Suprapubic skin (tissue), 4 donors: ENCODE measurements around the gene BAHD1. TPM values are rescaled to one million over a fixed set of nuclear protein-coding genes. Genes with fewer than 3 reads are reported as not detected.

Experiments
- DNase-seq, 2 donors: peaks; one replicate each; pipeline ENCODE4 v3.0.0-alpha.2; 2019; ENCODE audit warnings: low spot score in 2 of 2
- H3K27ac ChIP-seq: fragments of 200-600 bp; sonication (generic); one replicate; pipeline ENCODE4 v1.5.1; 2019
- H3K27me3 ChIP-seq: fragments of 200-600 bp; sonication (generic); one replicate; pipeline ENCODE4 v1.5.1; 2019
- H3K36me3 ChIP-seq: fragments of 200-600 bp; sonication (generic); one replicate; pipeline ENCODE4 v1.5.1; 2019
- H3K4me1 ChIP-seq: fragments of 200-600 bp; sonication (generic); one replicate; pipeline ENCODE4 v1.5.1; 2019
- H3K4me3 ChIP-seq: fragments of 200-600 bp; sonication (generic); one replicate; pipeline ENCODE4 v1.5.1; 2019; ENCODE audit warnings: mild to moderate bottlenecking
- H3K9me3 ChIP-seq: fragments of 200-600 bp; sonication (generic); one replicate; pipeline ENCODE4 v1.5.1; 2019
- CTCF ChIP-seq, 2 donors: fragments of 200-600 bp in 1 of 2; fragments of 450-650 bp in 1 of 2; sonication (generic) in 1 of 2; IDR thresholded peaks; one replicate each; pipeline ENCODE4 v1.5.1; 2016 to 2019; ENCODE audit warnings: antibody characterized with exemption in 2 of 2, mild to moderate bottlenecking in 1 of 2, moderate library complexity in 1 of 2
- EP300 ChIP-seq: sonication (generic); formaldehyde crosslinking; IDR thresholded peaks from one replicate; pipeline ENCODE4 v1.6.1; 2017; ENCODE audit warnings: antibody characterized with exemption
- POLR2A ChIP-seq, 2 donors: fragments of 450-650 bp; IDR thresholded peaks; one replicate each; pipeline ENCODE4 v1.6.1; 2017; ENCODE audit warnings: antibody characterized with exemption in 2 of 2, mild to moderate bottlenecking in 2 of 2, moderate library complexity in 2 of 2
- POLR2AphosphoS5 ChIP-seq, 3 donors: sonication (generic); formaldehyde crosslinking; IDR thresholded peaks; one replicate each; pipeline ENCODE4 v1.6.1; 2017; ENCODE audit warnings: antibody characterized with exemption in 3 of 3
- WGBS: methylation state at CpG from one replicate; pipeline ENCODE4 v1.1.5; 2018; 5-methylcytosine and 5-hydroxymethylcytosine counted together
- total RNA-seq, 4 donors: library from RNA; depleted of rRNA; stranded (reverse); fragments of >200 nt; gene quantifications; one replicate each; pipeline ENCODE4 v1.1.0, GENCODE V29; 2016

BAHD1 gene
- total RNA-seq, 4 donors from 2014 or later: 16.8 to 24.6 (median 19.2) TPM

- no peaks in the 10 kb centered on the region for H3K4me1 ChIP-seq
- H3K9me3 ChIP-seq: no peaks in the 10 kb centered on the region
- H3K4me3 ChIP-seq: no peak overlapping the region
- 85% methylated on average over 7 of the region's 7 CpGs for WGBS
- no peak for DNase-seq
- H3K36me3 ChIP-seq: no peaks in the 10 kb centered on the region
- H3K27me3 ChIP-seq: no peaks in the 10 kb centered on the region
- no peak overlapping the region for H3K27ac ChIP-seq
- TF ChIP-seq POLR2A (IDR thresholded peaks at IDR 0.05): no peak
- TF ChIP-seq POLR2AphosphoS5 (IDR thresholded peaks at IDR 0.05): no peak
- no peak for TF ChIP-seq EP300
- TF ChIP-seq CTCF (IDR thresholded peaks at IDR 0.05): no peak
Observed at GRCh38 chr15:40399370-40399769, 41.4 kb upstream of the BAHD1 start.

- no peak within 1 kb of the TSS for H3K27ac ChIP-seq
- H3K27me3 ChIP-seq: no peaks in the 10 kb centered on the region
- peak; percentile 94 to 97 for DNase-seq
- 12% methylated on average over 50 of the region's 54 CpGs for WGBS
- H3K4me1 ChIP-seq: peaks cover 29% of the 10 kb centered on the region
- H3K4me3 ChIP-seq: peak within 1 kb of the TSS; percentile 65
- TF ChIP-seq EP300: no peak
- peak in 1 of 2 donors; percentile 23 for TF ChIP-seq POLR2A (IDR thresholded peaks at IDR 0.05)
- peak in 1 of 3 donors; percentile 40 for TF ChIP-seq POLR2AphosphoS5 (IDR thresholded peaks at IDR 0.05)
- TF ChIP-seq CTCF (IDR thresholded peaks at IDR 0.05): no peak
- H3K36me3 ChIP-seq: peaks cover 4% of the 10 kb centered on the region
- no peaks in the 10 kb centered on the region for H3K9me3 ChIP-seq
Observed at GRCh38 chr15:40405501-40406381, 35.0 kb upstream of the BAHD1 start, which contains the start of gene IVD. TSS of gene IVD (plus strand) at chr15:40405795. CDS start at chr15:40405828, 33 bp downstream.

- Histone ChIP-seq H3K36me3 (peaks cover 19% of the 10 kb centered on the region), H3K4me1 (peaks cover 29% of the 10 kb centered on the region), H3K27me3 (no peaks in the 10 kb centered on the region), H3K27ac (no peak overlapping the region), H3K4me3 (no peak overlapping the region), H3K9me3 (no peaks in the 10 kb centered on the region)
- 82% methylated on average over 8 of the region's 8 CpGs for WGBS
- TF ChIP-seq POLR2AphosphoS5 (IDR thresholded peaks at IDR 0.05): no peak
- no peak for TF ChIP-seq POLR2A (IDR thresholded peaks at IDR 0.05)
- no peak for TF ChIP-seq EP300
- no peak for TF ChIP-seq CTCF (IDR thresholded peaks at IDR 0.05)
- DNase-seq: no peak
Observed at GRCh38 chr15:40407330-40407990, 33.3 kb upstream of the BAHD1 start.

GRCh38 chr15:40409366-40409765, 31.4 kb upstream of the BAHD1 start:
- no peak overlapping the region for H3K4me3 ChIP-seq
- H3K27me3 ChIP-seq: no peaks in the 10 kb centered on the region
- peaks cover 29% of the 10 kb centered on the region for H3K4me1 ChIP-seq
- H3K36me3 ChIP-seq: peaks cover 33% of the 10 kb centered on the region
- WGBS: 77% methylated on average over 3 of the region's 3 CpGs
- TF ChIP-seq EP300: no peak
- no peak for TF ChIP-seq POLR2AphosphoS5 (IDR thresholded peaks at IDR 0.05)
- no peak for TF ChIP-seq POLR2A (IDR thresholded peaks at IDR 0.05)
- TF ChIP-seq CTCF (IDR thresholded peaks at IDR 0.05): no peak
- no peaks in the 10 kb centered on the region for H3K9me3 ChIP-seq
- DNase-seq: no peak
- H3K27ac ChIP-seq: no peak overlapping the region

GRCh38 chr15:40410476-40410875, 30.3 kb upstream of the BAHD1 start:
- WGBS: 94% methylated on average over 11 of the region's 11 CpGs
- no peaks in the 10 kb centered on the region for H3K27me3 ChIP-seq
- no peak for DNase-seq
- TF ChIP-seq EP300 (no peak), POLR2A (IDR thresholded peaks at IDR 0.05) (no peak), CTCF (IDR thresholded peaks at IDR 0.05) (no peak), POLR2AphosphoS5 (IDR thresholded peaks at IDR 0.05) (no peak)
- H3K4me1 ChIP-seq: peaks cover 20% of the 10 kb centered on the region
- H3K36me3 ChIP-seq: peaks cover 43% of the 10 kb centered on the region
- no peak overlapping the region for H3K27ac ChIP-seq
- H3K4me3 ChIP-seq: no peak overlapping the region
- no peaks in the 10 kb centered on the region for H3K9me3 ChIP-seq
